Adrenal gland (tissue), 12 donors: ENCODE data around the gene NUP62. TPM values are rescaled to one million over a fixed set of nuclear protein-coding genes. Genes with fewer than 3 reads are reported as not detected.

ENCODE experiments used
- DNase-seq, 7 donors: peaks; one replicate each; pipeline ENCODE4 v3.0.0-alpha.2; 2019 to 2020
- H3K27ac ChIP-seq, 5 donors: fragments of 200-600 bp; sonication (generic) in 4 of 5; 1 replicate in 3 of 5; 2 replicates in 2 of 5; pipeline versions ENCODE4 v1.5.1 to v1.8.0; 2016 to 2020; ENCODE audit warnings: mild to moderate bottlenecking in 1 of 5
- H3K27me3 ChIP-seq: fragments of 200-600 bp; 2 replicates; pipeline ENCODE4 v1.8.0; 2021
- H3K36me3 ChIP-seq, 2 donors: fragments of 200-600 bp; replicated peaks in 1 of 2; 1 replicate in 1 of 2; 2 replicates in 1 of 2; pipeline versions ENCODE4 v1.5.1 to v1.8.0; 2018 to 2022
- H3K4me1 ChIP-seq, 2 donors: fragments of 200-600 bp; replicated peaks in 1 of 2; 1 replicate in 1 of 2; 2 replicates in 1 of 2; pipeline versions ENCODE4 v1.5.1 to v1.8.0; 2018 to 2021
- H3K4me3 ChIP-seq, 4 donors: fragments of 200-600 bp; sonication (generic) in 3 of 4; one replicate each; pipeline ENCODE4 v1.5.1; 2016 to 2018
- H3K9me3 ChIP-seq, 3 donors: fragments of 200-600 bp; sonication (generic) in 1 of 3; replicated peaks in 1 of 3; 1 replicate in 2 of 3; 2 replicates in 1 of 3; pipeline versions ENCODE4 v1.5.1 to v1.8.0; 2016 to 2021
- CTCF ChIP-seq, 6 experiments: fragments of 450-650 bp in 4 of 6; fragments of 200-600 bp in 2 of 6; sonication (generic) in 1 of 6; IDR thresholded peaks; 1 replicate in 5 of 6; 2 replicates in 1 of 6; pipeline versions ENCODE4 v1.5.1 to v1.8.0; 2016 to 2021; ENCODE audit warnings: antibody characterized with exemption in 6 of 6, mild to moderate bottlenecking in 2 of 6, moderate library complexity in 1 of 6
- POLR2A ChIP-seq, 2 donors: fragments of 450-650 bp; IDR thresholded peaks; one replicate each; pipeline ENCODE4 v1.6.1; 2017; ENCODE audit warnings: antibody characterized with exemption in 2 of 2, mild to moderate bottlenecking in 2 of 2, moderate library complexity in 1 of 2
- WGBS, 4 donors: extraction: QIAGEN DNeasy Blood & Tissue Kit in 2 of 4; methylation state at CpG; one replicate each; pipeline versions ENCODE4 v1.1.5 to v1.1.7; 2013 to 2017; 5-methylcytosine and 5-hydroxymethylcytosine counted together
- intact Hi-C, 2 donors: fragments of 100-400 bp; cut with DNase I; formaldehyde crosslinking; loops; one replicate each; pipeline versions ENCODE4 v1.14.1 to v1.15.0; 2022 to 2023
- polyA plus RNA-seq, 3 donors: library from polyadenylated mRNA; stranded (reverse); fragments of 200-250 nt in 2 of 3; fragments of 350-450 nt in 1 of 3; fragmentation: Illumina TruSeq in 1 of 3; extraction: RNeasy Lipid Tissue Mini Kit (QIAGEN cat#74804) in 1 of 3; gene quantifications; one replicate each; pipeline ENCODE4 v1.2.3, GENCODE V29; 2013 to 2014
- total RNA-seq, 9 donors: library from RNA; depleted of rRNA in 4 of 9; stranded (reverse); fragments of >200 nt in 4 of 9; fragments of 120-200 nt in 1 of 9; fragmentation: NEBNext Ultra II Directional in 1 of 9; extraction: Animal tissue kit (Norgen Biotek cat#: 25700) in 1 of 9; gene quantifications; one replicate each; pipeline versions ENCODE4 v1.1.0 to v1.2.4, GENCODE V29; 2013 to 2023
- donor health status: healthy with polysubstance abuse.
- donor health status: Bipolar disorder and iron deficiency.
- donor health status: DM: yes; HTN: yes; CAD: no.
- donor health status: DM: no; HTN: no; CAD: no.
- donor health status: DM: no; HTN: no; CAD: no.
- donor health status: DM: yes; HTN: yes; CAD: no.

NUP62 gene
- total and polyA plus RNA-seq, 12 donors, result 26.4 to 71.8 (median 48.3) TPM

DNA sequence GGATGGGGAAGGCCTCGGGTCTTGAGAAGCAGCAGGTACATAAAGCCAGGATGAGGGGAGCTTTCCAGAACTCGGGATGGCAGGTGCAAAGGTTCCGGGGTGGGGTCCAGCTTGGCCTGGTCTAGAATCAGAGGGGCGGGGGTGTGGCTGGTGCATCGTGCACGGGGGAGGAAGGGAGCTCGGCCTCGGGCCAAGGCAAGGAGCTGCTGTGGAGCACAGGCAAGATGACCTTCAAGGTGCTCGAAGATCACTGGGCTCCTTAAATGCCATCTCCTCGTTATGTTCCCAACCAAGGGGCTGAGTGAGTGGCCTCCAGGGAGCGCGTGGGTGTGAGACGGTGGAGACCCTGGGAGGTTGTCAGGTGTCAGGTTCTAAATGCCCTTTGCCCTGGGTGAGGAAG, 47.8 kb upstream of the NUP62 start:
- H3K36me3 ChIP-seq, result peaks cover 0 to 3% of the 10 kb centered on the region in 2 donors
- no peaks in the 10 kb centered on the region for H3K27me3 ChIP-seq
- peaks cover 3 to 13% of the 10 kb centered on the region in 2 donors for H3K4me1 ChIP-seq
- intact Hi-C loops, result no loop called here
- no peaks in the 10 kb centered on the region for H3K9me3 ChIP-seq
- peak in 1 of 7 donors; percentile 28 for DNase-seq
- H3K4me3 ChIP-seq, result no peak overlapping the region
- no peak for TF ChIP-seq CTCF (IDR thresholded peaks at IDR 0.05)
- WGBS, 4 donors, result 87 to 92% (median 89%) methylated on average over 10 to 13 of the region's 13 CpGs
- no peak overlapping the region for H3K27ac ChIP-seq

DNA sequence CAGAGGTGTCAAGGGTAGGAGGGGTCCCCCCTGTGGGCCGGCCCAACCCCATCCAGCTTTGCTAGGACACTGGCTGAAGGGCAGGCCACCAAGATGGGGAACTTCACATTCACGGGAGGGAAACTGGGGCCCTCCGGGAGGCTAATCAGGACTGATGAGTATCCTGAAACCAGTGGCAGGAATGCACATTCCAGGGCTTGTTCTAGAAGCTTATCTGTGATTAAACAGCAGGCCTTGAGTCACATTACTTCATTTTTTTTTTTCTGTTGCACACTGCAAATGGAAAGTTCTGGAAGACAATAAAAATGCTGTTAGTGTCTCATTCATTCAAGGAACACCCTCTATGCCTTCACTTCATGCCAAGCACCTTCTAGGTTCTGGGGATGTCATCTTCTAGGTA, 47.2 kb upstream of the NUP62 start:
- DNase-seq, result no peak
- Histone ChIP-seq H3K4me3 (no peak overlapping the region), H3K4me1 (peaks cover 7 to 13% of the 10 kb centered on the region in 2 donors), H3K27ac (no peak overlapping the region), H3K27me3 (no peaks in the 10 kb centered on the region), H3K9me3 (no peaks in the 10 kb centered on the region), H3K36me3 (no peaks in the 10 kb centered on the region)
- 73 to 84% (median 82%) methylated on average over 3 of the region's 3 CpGs for WGBS, 4 donors
- intact Hi-C loops, result no loop called here
- no peak for TF ChIP-seq POLR2A (IDR thresholded peaks at IDR 0.05)
- TF ChIP-seq CTCF (IDR thresholded peaks at IDR 0.05), result no peak

- TF ChIP-seq CTCF (IDR thresholded peaks at IDR 0.05) (no peak), POLR2A (IDR thresholded peaks at IDR 0.05) (no peak)
- Histone ChIP-seq H3K36me3 (no peaks in the 10 kb centered on the region), H3K9me3 (no peaks in the 10 kb centered on the region), H3K4me3 (no peak overlapping the region), H3K27ac (no peak overlapping the region), H3K27me3 (no peaks in the 10 kb centered on the region), H3K4me1 (peaks cover 7 to 13% of the 10 kb centered on the region in 2 donors)
- WGBS, 4 donors, result 83 to 91% (median 89%) methylated on average over 6 to 7 of the region's 7 CpGs
- intact Hi-C loops, result no loop called here
- DNase-seq, result no peak
These were observed 45.7 kb upstream of the NUP62 start for GRCh38 chr19:49975051-49975450.

DNA sequence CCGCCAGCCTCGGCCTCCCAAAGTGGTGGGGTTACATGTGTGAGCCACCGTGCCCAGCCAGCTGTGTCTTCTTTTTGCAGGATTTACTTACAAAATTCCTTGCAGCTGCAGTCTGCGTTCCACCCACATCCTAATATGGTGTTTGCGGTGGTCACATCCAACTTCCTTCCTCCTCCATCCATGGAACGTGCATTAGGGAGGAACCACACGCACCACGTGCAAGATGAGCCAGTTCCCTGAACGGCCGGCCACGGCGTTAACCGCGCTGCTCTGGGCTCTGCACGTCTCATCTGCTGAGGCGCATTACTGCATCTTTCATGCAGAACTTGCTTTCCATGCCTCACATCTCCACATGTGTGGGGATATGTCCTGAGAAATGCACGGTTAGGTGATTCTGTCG, 44.7 kb upstream of the NUP62 start:
- Histone ChIP-seq H3K27me3 (no peaks in the 10 kb centered on the region), H3K9me3 (no peaks in the 10 kb centered on the region), H3K27ac (no peak overlapping the region), H3K4me3 (no peak overlapping the region), H3K4me1 (peaks cover 7 to 13% of the 10 kb centered on the region in 2 donors), H3K36me3 (no peaks in the 10 kb centered on the region)
- intact Hi-C loops, result no loop called here
- TF ChIP-seq CTCF (IDR thresholded peaks at IDR 0.05) (no peak), POLR2A (IDR thresholded peaks at IDR 0.05) (no peak)
- WGBS, 4 donors, result 75 to 87% (median 83%) methylated on average over 18 of the region's 18 CpGs
- DNase-seq, result peak in 2 of 7 donors; percentile 33
